Body of pancreas (tissue), 4 donors: ENCODE measurements around the gene CATSPER1.

Experiments
- POLR2A ChIP-seq, 3 donors: fragments of 450-650 bp; IDR thresholded peaks; one replicate each; pipeline ENCODE4 v1.6.1; 2016; ENCODE audit warnings: antibody characterized with exemption in 3 of 3, mild to moderate bottlenecking in 2 of 3
- TF ChIP-seq, protein P1 (sequence below), 7 experiments: fragments of 450-650 bp in 4 of 7; fragments of 200-600 bp in 3 of 7; sonication (generic) in 3 of 7; IDR thresholded peaks; one replicate each; pipeline ENCODE4 v1.5.1; 2016 to 2019; ENCODE audit warnings: antibody characterized with exemption in 7 of 7

DNA sequence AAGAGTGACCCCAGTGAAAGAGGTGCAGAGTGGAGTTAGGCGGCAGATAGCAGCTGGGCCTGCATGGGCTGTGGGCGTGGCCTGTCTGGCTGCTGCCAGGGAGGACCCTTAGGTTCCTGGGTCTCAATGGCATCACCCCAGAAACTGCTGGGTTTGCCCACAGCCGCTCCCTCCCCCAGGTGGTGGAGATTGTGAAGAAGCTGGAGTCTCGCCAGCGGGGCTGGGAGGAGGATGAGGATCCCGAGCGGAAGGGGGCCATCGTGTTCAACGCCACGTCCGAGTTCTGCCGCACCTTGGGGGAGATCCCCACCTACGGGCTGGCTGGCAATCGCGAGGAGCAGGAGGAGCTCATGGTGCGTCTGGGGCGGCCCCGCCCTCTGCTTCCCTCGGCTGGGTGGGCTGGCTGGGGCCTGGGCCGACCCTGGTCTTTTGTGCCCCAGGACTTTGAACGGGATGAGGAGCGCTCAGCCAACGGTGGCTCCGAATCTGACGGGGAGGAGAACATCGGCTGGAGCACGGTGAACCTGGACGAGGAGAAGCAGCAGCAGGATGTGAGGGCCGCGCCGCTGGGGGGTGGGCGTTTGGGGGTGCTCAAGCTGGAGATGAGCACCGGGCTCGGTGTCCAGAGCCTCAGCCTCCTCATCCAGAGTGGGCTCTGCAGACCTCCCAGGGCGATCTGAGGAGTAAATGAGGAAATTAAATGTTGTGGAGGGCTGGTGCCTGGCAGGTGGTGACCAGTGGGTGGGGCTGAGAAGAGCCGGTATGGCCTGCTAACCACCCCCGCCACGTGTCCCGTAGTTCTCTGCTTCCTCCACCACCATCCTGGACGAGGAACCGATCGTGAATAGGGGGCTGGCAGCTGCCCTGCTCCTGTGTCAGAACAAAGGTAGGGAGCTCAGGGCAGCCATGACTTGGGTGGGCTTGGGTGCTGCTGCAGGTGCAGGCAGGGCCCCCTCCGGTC lies 49.8 kb downstream of the CATSPER1 start:
- TF ChIP-seq, protein P1, sequence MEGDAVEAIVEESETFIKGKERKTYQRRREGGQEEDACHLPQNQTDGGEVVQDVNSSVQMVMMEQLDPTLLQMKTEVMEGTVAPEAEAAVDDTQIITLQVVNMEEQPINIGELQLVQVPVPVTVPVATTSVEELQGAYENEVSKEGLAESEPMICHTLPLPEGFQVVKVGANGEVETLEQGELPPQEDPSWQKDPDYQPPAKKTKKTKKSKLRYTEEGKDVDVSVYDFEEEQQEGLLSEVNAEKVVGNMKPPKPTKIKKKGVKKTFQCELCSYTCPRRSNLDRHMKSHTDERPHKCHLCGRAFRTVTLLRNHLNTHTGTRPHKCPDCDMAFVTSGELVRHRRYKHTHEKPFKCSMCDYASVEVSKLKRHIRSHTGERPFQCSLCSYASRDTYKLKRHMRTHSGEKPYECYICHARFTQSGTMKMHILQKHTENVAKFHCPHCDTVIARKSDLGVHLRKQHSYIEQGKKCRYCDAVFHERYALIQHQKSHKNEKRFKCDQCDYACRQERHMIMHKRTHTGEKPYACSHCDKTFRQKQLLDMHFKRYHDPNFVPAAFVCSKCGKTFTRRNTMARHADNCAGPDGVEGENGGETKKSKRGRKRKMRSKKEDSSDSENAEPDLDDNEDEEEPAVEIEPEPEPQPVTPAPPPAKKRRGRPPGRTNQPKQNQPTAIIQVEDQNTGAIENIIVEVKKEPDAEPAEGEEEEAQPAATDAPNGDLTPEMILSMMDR (IDR thresholded peaks at IDR 0.05) = no peak
- TF ChIP-seq POLR2A (IDR thresholded peaks at IDR 0.05) = no peak
